ENCODE data around the gene RTN4RL1. TPM values are rescaled to one million over a fixed set of nuclear protein-coding genes. Genes with fewer than 3 reads are reported as not detected.

RTN4RL1 gene
- polyA plus RNA-seq, 1 donor (not counting 4 experiments of a cell fraction or from before 2014, with no cell fraction given) = 2.3 TPM

DNA sequence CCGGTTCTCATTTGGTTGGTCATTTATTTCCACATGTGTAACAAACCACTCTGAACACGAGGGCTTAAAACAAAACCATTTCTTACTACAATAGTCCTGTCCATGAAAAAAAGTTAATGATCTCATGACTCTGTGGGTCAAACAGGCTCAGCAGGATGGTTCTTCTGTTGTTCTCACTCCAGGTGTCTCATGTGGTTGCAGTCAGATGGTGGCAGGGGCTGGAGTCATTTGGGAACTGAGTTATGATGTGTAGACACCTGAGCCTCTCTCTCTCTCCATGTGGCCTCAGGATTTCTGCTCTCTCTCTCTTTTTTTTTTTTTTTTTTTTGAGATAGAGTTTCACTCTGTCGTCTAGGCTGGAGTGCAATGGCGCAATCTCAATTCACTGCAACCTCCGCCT, 55.4 kb downstream of the RTN4RL1 start:
- no peaks in the 10 kb centered on the region for H3K79me2 ChIP-seq (ENCODE audit: control insufficient read depth, insufficient read depth, low read length)
- no peak for DNase-seq (ENCODE audit: low read depth, low spot score)
- H3K36me3 ChIP-seq (ENCODE audit: control insufficient read depth in 2 of 2, extremely low read depth in 1 of 2, insufficient read depth in 2 of 2, low read length in 2 of 2) = no peaks in the 10 kb centered on the region
- dilution Hi-C loops (cut with MboI; ENCODE audit: extremely low pct_ligation_motif_present, low sequenced_read_pairs) = no loop called here
- H4K20me1 ChIP-seq (ENCODE audit: control insufficient read depth, extremely low read depth, insufficient read depth, low read length) = no peaks in the 10 kb centered on the region
- FAIRE-seq = no peak
- no peak overlapping the region for H3K9ac ChIP-seq (ENCODE audit: control insufficient read depth, extremely low read depth, insufficient read depth, low read length)
- no peaks in the 10 kb centered on the region for H3K9me1 ChIP-seq (ENCODE audit: control insufficient read depth, extremely low read depth, insufficient read depth, low read length)
- no peak overlapping the region for H2AFZ ChIP-seq (ENCODE audit: control insufficient read depth, low read length)
- H3K4me2 ChIP-seq (ENCODE audit: control insufficient read depth, extremely low read depth, insufficient read depth, low read depth, low read length) = no peak overlapping the region
- H3K4me3 ChIP-seq (ENCODE audit: control insufficient read depth in 2 of 3, extremely low read depth in 1 of 3, insufficient read depth in 2 of 3, low read depth in 1 of 3, low read length in 3 of 3) = no peak overlapping the region
- H3K27ac ChIP-seq (ENCODE audit: control insufficient read depth, insufficient read depth, low read length) = no peak overlapping the region
- no peaks in the 10 kb centered on the region for H3K4me1 ChIP-seq (ENCODE audit: control insufficient read depth, extremely low read depth, insufficient read depth, low read length)
- no peaks in the 10 kb centered on the region for H3K9me3 ChIP-seq (ENCODE audit: control insufficient read depth, low read depth, low read length)
- TF ChIP-seq EZH2 (IDR thresholded peaks at IDR 0.05; ENCODE audit: low read length) = no peak
- no peak for TF ChIP-seq CTCF (optimal IDR thresholded peaks at IDR 0.05 in 1 of 3, IDR thresholded peaks at IDR 0.05 in 1 of 3, conservative IDR thresholded peaks at IDR 0.05 in 1 of 3; ENCODE audit: extremely low read depth in 1 of 3, insufficient read depth in 2 of 3, low read length in 3 of 3)
- H3K27me3 ChIP-seq (ENCODE audit: control insufficient read depth, extremely low read depth, insufficient read depth, low read length) = no peaks in the 10 kb centered on the region

DNA sequence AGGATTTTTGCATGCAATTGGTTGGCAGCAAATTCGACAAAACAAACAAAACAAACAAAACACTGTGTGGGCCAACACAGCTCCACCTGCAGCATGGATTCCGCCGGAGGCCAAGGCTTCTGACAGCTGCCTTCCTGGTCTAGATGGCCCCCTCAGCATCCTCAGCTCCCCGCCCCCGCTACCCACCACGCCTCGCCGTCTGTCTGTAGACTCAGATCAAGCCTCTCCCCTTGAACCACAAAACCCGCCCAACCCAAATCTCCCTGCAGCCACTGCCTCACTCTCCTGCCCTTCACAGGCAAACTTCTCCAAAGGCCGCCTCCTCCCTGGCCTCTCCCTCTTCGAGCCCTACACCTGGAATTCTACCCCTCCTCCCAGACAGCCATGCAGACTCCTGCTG, 57.9 kb downstream of the RTN4RL1 start:
- Histone ChIP-seq H3K9me1 (ENCODE audit: control insufficient read depth, extremely low read depth, insufficient read depth, low read length) (no peaks in the 10 kb centered on the region), H3K27me3 (ENCODE audit: control insufficient read depth, extremely low read depth, insufficient read depth, low read length) (no peaks in the 10 kb centered on the region), H3K4me1 (ENCODE audit: control insufficient read depth, extremely low read depth, insufficient read depth, low read length) (no peaks in the 10 kb centered on the region), H3K79me2 (ENCODE audit: control insufficient read depth, insufficient read depth, low read length) (no peaks in the 10 kb centered on the region), H3K27ac (ENCODE audit: control insufficient read depth, insufficient read depth, low read length) (no peak overlapping the region), H3K4me3 (ENCODE audit: control insufficient read depth in 2 of 3, extremely low read depth in 1 of 3, insufficient read depth in 2 of 3, low read depth in 1 of 3, low read length in 3 of 3) (no peak overlapping the region), H3K9ac (ENCODE audit: control insufficient read depth, extremely low read depth, insufficient read depth, low read length) (no peak overlapping the region), H3K36me3 (ENCODE audit: control insufficient read depth in 2 of 2, extremely low read depth in 1 of 2, insufficient read depth in 2 of 2, low read length in 2 of 2) (no peaks in the 10 kb centered on the region), H2AFZ (ENCODE audit: control insufficient read depth, low read length) (no peak overlapping the region), H3K4me2 (ENCODE audit: control insufficient read depth, extremely low read depth, insufficient read depth, low read depth, low read length) (no peak overlapping the region), H4K20me1 (ENCODE audit: control insufficient read depth, extremely low read depth, insufficient read depth, low read length) (no peaks in the 10 kb centered on the region), H3K9me3 (ENCODE audit: control insufficient read depth, low read depth, low read length) (no peaks in the 10 kb centered on the region)
- no peak for DNase-seq (ENCODE audit: low read depth, low spot score)
- FAIRE-seq = no peak
- TF ChIP-seq EZH2 (IDR thresholded peaks at IDR 0.05; ENCODE audit: low read length) (no peak), CTCF (optimal IDR thresholded peaks at IDR 0.05 in 1 of 3, IDR thresholded peaks at IDR 0.05 in 1 of 3, conservative IDR thresholded peaks at IDR 0.05 in 1 of 3; ENCODE audit: extremely low read depth in 1 of 3, insufficient read depth in 2 of 3, low read length in 3 of 3) (no peak)
- dilution Hi-C loops (cut with MboI; ENCODE audit: extremely low pct_ligation_motif_present, low sequenced_read_pairs) = no loop called here

All from keratinocyte (primary cell).